Stimulated activated CD8-positive, alpha-beta memory T cell treated with anti-CD3 and anti-CD28 coated beads, Interleukin-12 subunit alpha, Interleukin-12 subunit beta, amount 100 ng/mL, for 24 hours (primary cell): Measurements from ENCODE around the gene TRAPPC5.

ENCODE experiments used
- DNase-seq: peaks from one replicate; pipeline ENCODE4 v3.0.0-alpha.2; 2020; ENCODE audit errors: extremely low read depth

The TRAPPC5 gene

DNA sequence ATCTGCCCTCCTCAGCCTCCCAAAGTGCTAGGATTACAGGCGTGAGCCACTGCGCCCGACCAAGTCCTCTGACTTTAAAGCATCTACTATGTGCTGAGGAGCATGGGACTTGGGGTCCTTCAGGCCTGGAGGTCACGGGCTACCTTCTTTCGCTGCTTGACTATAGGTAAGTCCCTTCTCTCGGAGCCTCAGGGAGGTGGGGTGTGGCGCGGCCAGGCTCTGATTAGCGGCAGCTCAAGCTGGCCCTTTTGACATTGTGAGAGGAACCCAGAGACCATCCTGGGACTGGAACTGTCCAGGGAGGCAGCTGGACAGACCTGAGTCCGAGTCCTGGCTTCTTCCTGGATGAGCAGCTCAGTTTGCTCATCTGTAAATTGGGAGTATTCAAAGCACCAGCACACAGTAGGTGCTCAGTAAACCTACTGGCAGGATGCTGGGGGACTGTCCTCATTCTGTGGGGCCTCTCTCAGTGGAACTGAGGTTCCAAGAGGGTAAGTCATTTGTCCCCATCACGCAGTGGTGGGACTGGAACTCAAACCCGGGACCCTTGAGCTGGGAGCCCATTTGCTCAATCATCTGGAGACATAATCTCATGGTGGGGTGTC is 20.5 kb downstream of the TRAPPC5 start:
- no peak for DNase-seq

DNA sequence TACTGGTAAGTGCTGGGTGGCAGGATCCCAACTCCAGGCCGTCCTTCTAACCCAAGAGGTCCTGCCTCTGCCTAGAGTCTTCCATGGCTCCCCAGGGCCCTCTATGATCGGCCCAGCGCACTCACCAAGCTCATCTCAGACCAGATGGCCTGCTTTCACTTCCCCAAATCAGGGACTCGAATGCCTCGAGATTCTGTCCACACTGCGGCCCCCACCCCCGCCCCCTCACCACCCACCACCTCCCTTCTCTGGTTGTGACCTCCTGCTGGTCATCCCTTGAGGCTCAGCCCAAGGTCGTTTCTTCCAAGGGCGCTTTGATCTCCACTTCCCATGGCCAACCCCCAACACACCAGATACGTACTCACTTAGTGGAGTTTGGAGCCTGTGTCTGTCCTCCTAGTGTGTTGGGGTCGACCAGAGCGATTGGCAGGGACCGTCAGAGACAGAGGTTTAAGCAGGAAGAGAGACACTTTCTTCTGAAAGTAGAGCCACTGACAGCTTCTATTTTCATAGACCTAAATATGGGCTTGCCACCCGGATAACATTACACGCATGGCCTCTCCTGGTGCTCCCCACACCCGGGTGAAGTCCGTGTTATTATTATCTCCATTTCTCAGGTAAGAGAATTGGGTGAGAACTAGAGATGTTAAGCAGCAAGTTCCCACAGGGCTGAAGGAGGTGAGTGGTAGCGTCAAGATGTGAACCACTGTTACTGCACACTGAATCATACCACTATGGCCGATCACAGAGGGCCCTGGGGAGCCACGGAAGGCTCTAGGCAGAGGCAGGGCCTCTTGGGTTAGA is 21.2 kb downstream of the TRAPPC5 start, which contains the start of gene FCER2:
TSS of gene FCER2 (minus strand) at position 478 of the 804 bp plus-strand sequence. CDS start 2,371 bp downstream, outside the sequence.
- no peak for DNase-seq

DNA sequence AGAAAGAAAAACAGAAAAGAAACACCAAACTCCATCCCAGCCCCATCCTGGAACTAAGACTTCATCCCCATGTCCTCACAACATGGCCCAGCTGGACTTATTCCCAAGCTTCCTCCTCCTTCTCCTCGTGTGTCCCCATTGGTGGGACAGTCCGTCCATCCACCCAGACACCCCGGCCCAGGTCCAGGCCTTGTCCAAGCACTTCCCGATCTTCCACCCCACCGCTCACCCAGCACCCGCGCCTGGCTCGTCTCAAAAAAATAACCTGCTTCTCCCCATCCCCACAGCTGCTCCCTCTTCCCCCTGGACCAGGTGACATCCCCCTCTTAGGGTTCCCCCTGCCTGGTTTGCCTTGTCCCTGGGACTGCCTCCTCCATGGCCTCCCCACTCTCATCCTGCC is 22.7 kb downstream of the TRAPPC5 start:
- DNase-seq: no peak

DNA sequence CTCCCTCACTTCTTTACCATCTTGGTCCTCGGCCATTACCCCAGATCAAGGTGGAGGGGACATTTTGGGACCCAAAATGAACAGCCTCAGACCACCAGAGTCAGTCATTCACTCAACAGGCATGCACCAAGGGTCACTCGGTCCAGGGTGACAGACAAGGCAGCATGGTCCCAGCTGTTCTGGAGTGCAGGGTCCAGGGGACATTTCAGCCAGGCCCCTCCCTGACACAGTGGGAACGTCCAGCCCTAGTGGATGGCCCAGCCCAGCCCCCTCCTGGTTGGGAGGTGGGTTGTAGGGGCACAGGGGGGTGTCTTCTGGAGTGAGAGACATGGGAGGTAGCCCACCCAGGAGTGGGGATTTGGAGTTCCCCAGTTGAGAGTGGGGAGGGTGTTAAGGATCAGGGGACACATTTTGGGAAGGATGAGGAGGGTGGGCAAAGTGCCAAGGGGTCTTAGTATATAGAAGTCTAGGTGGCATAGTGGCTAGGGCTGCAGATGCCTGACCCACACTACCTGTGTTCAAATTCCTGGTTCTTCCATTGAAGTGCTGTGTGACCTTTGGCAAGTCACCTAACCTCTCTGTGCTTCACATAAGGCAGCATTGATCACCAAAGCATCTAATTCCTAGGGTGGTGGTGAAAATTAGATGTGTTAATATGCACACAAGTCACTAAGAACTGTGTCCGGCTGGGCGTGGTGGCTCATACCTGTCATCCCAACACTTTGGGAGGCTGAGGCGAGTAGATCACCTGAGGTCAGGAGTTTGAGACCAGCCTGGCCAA is 23.8 kb downstream of the TRAPPC5 start:
- no peak for DNase-seq

DNA sequence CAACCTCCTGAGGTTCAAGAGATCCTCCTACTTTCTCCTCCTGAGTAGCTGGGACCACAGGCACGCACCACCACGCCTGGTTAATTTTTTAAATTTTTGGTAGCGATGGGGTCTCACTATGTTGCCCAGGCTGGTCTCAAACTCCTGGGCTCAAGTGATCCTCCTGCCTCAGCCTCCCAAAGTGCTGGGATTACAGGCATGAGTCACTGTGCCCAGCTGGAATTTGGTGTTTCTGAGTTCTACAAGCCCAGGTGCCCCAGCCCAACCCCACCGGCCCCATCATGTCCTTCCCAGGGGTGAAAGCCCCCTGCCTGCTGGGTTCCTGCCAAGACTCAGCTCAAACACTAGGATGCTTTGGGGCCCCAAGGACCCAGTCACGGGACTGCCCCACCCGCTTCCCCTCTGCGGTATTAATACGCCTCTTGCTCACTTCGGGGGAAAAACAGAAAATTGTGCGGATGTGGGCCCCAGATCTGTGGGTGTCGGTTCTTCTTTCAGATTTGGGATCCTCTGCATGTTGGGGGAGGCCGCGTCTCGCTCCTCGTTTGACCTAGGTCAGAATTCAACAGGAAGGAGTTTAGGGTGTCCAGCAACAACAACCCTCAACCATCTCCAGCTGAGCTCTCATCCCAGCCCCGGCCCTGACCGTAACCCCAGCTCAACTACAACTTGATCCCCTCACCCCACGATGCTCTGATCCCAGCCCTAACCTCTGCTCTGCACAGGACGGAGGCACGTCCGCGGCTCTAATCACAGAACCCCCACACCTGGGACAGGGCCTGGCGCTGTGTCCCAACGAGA is 25.0 kb downstream of the TRAPPC5 start:
- DNase-seq: peak; percentile 61

DNA sequence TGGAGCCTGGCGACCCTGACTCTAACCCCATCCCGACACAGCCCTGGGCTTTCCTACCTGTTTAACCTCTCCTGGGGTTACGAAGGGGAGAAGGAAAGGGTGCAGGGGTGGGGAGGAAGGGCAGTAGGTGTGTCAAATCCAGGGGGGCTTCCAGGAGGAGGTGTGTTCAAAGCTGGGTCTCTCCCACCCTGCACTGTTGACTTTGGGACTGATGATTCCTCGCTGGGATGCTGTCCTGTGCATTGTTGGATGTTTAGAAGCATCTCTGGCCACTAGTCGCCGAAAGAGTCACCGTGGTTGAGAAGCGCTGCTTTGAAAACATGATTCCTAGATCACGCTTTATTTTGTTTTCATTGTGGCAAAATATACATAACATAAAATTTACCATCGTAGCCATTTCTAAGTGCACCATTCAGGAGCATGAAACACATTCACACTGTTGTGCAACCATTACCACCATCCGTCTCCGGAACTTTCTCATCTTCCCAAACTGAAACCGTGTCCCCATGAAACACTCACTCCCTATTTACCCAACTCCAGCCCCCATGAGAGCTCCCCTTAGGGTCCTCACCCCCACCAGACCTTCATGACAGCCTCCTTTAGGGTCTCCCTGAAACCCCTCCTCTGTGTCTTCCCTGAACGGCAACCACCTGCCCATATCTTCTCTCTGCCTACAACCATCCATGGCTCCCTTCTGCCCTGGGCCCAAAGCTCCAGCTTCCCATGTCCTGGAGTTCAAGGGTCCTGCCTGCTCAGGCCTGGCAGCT is 25.7 kb downstream of the TRAPPC5 start:
- DNase-seq: no peak

DNA sequence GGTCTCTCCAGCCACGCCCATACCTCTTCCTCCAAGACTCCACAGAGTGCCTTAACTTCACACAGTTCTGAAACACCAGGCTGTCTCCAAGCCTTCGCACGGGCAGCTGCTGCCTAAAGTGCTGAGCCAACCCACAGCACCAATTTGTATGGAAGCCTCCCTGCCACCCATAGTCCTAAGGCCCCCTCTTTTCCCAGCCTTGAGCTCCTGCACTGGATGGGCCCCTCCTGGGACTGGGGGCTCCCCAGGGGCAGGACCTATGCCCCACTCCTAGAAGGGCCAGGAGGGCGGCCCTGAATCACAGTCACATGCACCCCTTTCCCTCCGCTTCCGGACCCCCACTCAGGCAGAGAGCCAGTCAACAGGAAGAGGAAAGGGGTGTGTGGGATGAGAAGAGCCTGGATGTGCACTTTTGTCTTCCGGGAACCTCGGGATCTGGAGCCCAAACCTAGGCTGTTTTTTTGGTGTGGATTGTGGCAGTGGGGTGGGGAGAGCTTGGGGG is 26.4 kb downstream of the TRAPPC5 start:
- no peak for DNase-seq

DNA sequence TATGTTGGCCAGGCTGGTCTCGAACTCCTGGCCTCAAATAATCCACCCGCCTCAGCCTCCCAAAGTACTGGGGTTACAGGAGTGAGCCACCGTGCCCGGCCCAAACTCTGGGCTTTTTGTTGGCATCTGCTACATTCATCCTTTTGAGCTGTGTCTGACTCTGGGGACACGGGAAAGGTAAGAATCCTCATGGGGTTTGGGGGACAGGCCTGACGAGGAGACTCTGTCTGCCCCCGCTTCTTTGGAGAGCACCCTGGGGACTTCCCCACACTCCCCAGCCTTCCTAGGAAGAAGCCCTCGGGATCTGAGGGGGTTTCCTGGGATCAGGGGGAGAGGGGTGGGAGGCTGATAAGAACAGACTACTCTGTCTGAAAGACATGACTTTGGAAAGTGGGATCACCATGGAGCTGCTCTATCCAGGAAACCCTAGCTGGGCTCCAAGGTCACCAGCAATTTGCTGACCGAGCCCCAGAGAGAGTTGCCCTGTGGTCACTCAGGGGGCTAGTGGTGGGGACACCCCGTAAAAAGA is 29.4 kb downstream of the TRAPPC5 start:
- no peak for DNase-seq

DNA sequence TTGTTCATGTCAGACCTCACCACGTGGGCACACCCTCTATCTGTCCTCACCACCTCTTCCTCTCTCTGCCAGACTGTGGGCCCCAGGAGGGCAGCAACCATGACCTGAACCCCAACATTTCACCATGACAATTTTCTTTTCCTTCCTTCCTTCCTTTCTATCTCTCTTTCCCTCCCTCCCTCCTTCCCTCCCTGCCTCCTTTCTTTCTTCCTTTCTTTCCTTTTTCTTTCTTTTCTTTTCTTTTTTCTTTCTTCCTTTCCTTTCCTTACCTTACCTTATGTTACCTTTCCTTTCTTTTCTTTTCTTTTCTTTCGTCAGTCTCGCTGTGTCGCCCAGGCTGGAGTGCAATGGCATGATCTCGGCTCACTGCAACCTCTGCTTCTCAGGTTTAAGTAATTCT is 30.0 kb downstream of the TRAPPC5 start:
- DNase-seq: no peak

DNA sequence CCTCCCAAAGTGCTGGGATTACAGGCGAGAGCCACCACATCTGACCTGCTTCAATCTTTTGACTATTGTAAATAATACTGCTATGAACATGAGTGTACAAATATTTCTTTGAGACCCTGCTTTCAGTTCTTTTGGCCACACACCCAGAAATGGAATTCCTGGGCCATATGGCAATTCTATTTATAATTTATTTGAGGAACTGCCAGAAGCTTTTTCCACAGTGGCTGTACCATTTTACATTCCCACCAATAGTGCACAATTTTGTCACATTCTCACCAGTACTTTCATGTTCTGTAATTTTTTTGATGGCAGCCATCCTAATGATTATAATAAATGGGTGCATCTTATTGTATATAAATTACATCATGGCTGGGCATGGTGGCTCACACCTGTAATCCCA is 35.0 kb downstream of the TRAPPC5 start:
- no peak for DNase-seq

DNA sequence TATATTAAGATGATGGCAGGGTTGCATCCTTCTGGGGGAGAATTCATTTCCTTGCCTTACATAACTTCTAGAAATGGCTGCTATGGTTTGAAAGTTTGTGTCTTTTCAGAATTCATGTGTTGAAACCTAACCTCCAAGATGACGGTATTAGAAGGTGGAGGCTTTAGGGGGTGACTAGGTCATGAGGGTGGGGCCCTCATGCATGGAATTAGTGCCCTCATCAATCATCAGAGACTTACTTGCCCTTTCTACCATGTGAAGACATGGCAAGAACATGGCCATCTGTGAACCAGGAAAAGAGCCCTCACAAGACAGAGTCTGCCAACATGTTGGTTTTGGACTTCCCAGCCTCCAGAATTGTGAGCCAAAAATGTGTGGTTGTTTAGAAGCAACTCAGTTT is 36.1 kb downstream of the TRAPPC5 start:
- DNase-seq: no peak

DNA sequence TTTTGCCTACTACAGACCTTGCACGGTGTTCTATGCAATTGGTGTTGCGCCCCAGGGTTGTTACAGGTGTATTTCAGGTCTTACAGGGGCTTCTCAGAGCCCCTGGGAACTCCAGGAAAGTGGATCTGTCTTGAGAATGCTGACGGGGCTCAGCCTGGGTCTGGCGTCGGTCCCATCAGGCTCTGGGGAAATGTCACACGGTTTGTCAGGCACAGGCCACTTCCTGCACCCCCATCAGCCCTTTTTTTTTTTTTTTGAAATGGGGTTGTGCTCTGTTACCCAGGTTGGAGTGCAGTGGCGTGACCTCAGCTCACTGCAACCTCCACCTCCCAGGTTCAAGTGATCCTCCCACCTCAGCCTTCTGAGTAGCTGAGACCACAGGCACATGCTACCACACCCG is 38.0 kb downstream of the TRAPPC5 start:
- no peak for DNase-seq

DNA sequence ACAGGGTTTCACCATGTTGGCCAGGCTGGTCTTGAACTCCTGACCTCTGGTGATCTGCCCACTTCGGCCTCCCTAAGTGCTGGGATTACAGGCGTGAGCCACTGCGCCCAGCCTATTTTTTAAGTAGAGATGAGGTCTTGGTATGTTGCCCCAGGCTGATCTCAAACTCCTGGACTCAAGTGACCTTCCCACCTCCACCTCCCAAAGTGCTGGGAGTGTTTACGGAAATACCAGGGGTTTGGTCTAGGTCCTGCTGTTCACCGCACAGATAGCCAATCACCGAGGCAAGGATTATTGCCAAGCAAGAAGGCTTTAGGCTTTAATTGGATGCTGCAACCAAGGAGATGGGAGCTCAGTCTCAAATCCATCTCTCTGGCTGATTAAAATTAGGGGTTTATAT is 39.7 kb downstream of the TRAPPC5 start:
- no peak for DNase-seq

DNA sequence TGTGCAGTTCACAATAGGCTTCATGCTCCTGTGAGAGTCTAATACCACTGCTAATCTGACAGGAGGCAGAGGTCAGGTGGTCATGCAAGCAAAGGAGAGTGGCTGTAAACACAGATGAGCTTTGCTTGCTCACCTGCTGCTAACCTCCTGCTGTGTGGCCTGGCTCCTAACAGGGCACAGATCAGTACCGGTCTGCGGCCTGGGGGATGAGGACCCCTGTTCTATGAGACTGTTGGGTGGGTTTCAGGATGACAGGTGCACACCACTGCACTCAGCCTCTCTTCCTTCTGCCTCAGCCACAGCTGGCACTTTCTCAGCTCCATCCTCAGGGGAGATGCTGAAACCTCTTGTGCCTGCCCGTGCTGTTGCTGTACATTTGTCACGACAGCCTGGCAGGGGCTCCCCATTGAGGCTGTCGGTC is 41.6 kb downstream of the TRAPPC5 start:
- DNase-seq: no peak

DNA sequence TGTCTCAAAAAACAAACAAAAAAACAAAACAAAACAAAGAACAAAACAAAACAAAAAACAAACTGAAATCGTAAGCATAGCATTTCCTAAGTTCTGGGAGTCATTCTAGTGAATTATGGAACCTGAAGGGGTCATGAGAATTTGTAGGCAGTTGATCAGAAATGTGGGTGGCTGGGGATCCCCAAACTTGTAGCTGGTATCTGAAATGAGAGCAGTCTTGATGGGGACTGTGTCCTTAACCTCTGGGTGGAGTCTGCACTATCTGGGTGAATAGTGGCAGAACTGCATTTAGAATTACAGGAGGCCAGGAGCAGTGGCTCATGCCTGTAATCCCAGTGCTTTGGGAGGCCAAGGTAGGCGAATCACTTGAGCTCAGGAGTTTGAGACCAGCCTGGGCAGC is 45.2 kb downstream of the TRAPPC5 start:
- DNase-seq: no peak

DNA sequence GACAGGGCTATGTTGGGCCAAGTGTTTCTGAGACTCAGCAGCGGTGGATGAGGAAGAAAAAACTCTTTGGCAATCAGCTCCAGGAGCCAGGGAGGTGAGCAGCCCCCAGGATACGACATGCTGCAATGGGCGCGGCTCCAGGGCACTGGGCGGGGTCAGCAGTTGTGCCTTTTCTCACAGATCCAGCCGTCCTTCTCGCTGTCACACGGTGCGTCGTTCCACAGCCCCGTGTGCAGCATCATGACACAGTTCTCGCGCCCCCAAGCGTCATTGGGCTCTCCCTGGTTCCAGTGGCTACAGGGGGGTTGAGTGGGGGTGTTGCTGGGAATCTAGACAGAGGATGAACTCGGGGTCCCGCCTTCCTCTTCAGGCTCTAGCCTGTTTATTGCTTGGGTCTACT is 48.6 kb downstream of the TRAPPC5 start:
- DNase-seq: no peak

DNA sequence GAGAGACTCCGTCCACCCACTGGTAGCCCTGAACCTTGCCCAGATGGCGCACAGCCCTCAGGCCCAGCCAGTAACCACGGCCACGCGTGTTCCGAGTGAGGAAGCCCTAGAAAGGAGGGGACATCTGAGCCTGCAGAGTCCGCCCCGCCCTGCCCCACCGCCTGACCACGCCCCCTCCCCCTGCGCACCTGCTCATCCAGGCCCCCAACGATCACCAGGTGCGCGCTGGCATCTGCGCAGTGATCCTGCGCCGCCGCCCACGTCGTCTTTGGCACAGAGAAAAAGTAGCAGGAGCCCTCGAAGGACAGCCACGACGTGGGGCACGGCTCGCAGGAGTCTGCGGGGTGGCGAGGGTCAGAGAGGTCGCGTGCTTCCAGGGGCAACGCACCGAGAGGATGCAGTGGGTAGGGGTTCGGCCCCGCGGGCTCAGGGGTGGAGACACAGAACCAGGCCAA is 49.2 kb downstream of the TRAPPC5 start:
- DNase-seq: no peak

DNA sequence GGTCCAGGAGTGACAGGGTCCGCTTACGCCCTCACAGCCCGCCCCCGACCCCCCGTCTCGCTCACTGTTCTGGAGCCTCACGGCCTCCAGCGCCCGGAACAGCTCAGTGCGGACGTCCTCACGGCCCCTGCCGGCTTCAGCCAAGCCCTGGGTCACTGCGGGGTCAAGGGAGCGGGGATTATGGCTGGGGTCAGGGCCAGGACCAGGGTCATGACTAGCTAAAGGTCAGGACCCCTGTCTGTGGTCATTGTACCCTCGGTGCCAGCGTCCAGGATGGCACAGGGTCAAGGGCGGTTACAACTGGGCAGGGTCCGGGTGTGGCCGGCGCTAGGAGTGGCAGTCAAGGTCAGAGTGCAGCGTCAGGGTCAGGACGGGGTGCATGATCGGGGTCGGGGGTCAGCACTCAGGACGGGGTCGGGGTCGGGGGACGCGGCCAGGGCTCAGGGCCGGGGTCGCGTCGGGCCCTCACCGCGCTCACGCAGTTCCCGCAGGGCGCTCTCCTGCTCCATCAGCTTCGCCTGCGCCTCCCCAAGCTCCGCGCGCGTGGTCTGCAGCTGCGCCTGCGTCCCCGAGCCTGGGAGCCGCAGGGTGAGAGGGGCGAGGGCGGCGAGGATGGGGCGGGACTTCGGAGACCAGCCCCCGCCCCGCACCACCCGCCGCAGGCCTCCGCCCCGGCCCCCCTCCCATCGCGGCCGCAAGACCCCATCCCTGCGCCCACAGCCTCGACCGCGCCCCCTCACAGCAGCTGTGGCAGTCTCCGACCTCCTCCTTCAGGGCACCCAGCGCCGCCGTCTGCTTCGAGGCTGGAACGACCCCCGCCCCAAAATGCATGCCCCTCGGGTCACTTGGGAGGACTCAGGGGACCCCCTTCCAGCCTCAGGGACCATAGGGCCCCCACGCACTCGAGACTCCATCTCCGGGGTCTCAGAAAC is 49.9 kb downstream of the TRAPPC5 start:
- no peak for DNase-seq

DNA sequence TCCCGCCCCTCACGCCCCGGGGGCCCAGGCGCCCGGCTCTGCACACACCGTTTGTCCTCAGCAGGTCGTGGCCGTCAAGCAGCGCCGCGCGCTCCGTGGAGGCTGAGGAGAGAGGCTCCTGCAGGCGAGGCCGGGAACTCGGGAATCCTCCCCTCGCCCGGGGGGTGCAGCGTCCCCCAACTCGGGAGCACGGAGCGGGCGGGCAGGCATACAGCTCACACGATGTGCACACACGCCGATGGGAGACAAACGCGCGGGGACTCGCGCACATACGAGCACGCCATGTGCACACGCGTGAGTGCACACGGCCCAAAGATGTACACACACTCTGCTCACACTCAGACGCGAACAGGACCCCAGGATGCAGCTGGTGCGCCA is 50.6 kb downstream of the TRAPPC5 start:
- DNase-seq: no peak
